ENCODE measurements around the gene STK17B. TPM values are rescaled to one million over a fixed set of nuclear protein-coding genes. Genes with fewer than 3 reads are reported as not detected.

STK17B gene
- total RNA-seq, 1 donor: 139 TPM

DNA sequence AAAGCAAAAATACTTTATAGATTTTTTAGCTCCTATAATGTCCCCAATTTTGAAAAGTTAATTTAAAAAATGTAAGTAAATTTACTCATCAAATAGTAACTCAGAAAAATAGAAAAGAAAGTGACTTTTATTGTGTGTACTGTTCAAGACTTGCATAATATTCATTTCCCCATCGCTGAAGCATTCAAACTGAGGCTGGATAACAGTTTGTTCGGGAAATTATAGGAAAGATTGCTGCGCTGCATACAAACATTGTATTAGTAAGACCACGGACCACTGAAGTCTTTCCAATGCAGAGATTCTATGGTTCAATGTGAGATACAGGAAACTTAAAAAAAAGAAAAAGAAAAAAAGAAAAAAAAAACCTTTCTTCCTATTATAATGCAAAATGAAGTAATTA, 10.4 kb downstream of the STK17B start:
- no peaks in the 10 kb centered on the region for H3K9me3 ChIP-seq (ENCODE audit: low read depth, low read length)
- no peaks in the 10 kb centered on the region for H4K20me1 ChIP-seq (ENCODE audit: insufficient read depth, low read length)
- peaks cover 97% of the 10 kb centered on the region for H3K79me2 ChIP-seq (ENCODE audit: insufficient read depth, low read length)
- no peak overlapping the region for H2AFZ ChIP-seq (ENCODE audit: low read length)
- peaks cover 51% of the 10 kb centered on the region for H3K4me1 ChIP-seq (ENCODE audit: insufficient read depth, low read length)
- no peaks in the 10 kb centered on the region for H3K27me3 ChIP-seq (ENCODE audit: insufficient read depth, low read length)
- peak overlapping the region; percentile 75 for H3K27ac ChIP-seq (ENCODE audit: low read depth, low read length)
- peaks cover 56% of the 10 kb centered on the region for H3K36me3 ChIP-seq (ENCODE audit: insufficient read depth, low read length)
- DNase-seq (ENCODE audit: insufficient read length, low spot score, missing footprints): no peak
- no peak overlapping the region for H3K4me3 ChIP-seq (ENCODE audit: insufficient read depth, low read length)
- no peak for TF ChIP-seq CTCF (IDR thresholded peaks at IDR 0.05; ENCODE audit: extremely low read depth, low read depth, low read length)
- peak overlapping the region; percentile 32 for H3K4me2 ChIP-seq (ENCODE audit: insufficient read depth, low read length)

- TF ChIP-seq CTCF (IDR thresholded peaks at IDR 0.05; ENCODE audit: extremely low read depth, low read depth, low read length): no peak
- Histone ChIP-seq H3K36me3 (ENCODE audit: insufficient read depth, low read length) (peaks cover 57% of the 10 kb centered on the region), H3K4me2 (ENCODE audit: insufficient read depth, low read length) (peak overlapping the region; percentile 32), H3K9me3 (ENCODE audit: low read depth, low read length) (no peaks in the 10 kb centered on the region), H3K4me1 (ENCODE audit: insufficient read depth, low read length) (peaks cover 43% of the 10 kb centered on the region), H3K27me3 (ENCODE audit: insufficient read depth, low read length) (no peaks in the 10 kb centered on the region), H3K27ac (ENCODE audit: low read depth, low read length) (peak overlapping the region; percentile 75), H3K79me2 (ENCODE audit: insufficient read depth, low read length) (peaks cover 95% of the 10 kb centered on the region), H2AFZ (ENCODE audit: low read length) (no peak overlapping the region), H3K4me3 (ENCODE audit: insufficient read depth, low read length) (no peak overlapping the region), H4K20me1 (ENCODE audit: insufficient read depth, low read length) (no peaks in the 10 kb centered on the region)
- peak; percentile 72 for DNase-seq (ENCODE audit: insufficient read length, low spot score, missing footprints)
Observed at GRCh38 chr2:196160101-196160500, 11.3 kb downstream of the STK17B start.

DNA sequence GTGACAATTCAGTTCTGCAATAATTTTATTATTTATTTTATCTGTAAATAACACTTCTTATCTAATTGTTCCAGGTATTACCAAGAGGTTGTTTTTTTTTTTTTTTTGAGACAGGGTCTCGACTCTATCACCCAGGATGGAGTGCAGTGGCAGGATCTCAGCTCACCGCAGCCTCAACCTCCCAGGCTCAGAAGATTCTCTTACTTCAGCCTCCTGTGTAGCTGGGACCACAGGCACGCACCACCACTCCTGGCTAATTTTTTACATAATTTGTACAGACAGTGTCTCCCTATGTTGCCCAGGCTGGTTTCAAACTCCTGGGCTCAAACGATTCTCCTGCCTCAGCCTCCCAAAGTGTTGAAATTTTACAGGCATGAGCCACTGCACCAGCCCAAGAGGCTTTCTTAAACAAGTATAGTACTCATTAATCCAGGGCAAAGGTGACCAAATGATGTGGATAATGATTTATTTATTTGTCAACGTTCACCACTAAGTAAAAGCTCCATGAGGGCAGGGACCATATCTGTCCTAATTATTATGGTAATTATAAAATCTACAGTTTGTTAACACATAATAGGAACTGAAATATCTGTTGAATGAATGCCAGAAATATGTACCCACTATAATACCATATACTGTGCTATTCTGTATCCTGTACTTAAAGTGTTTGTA, 12.0 kb downstream of the STK17B start:
- no peaks in the 10 kb centered on the region for H3K9me3 ChIP-seq (ENCODE audit: low read depth, low read length)
- no peak for TF ChIP-seq CTCF (IDR thresholded peaks at IDR 0.05; ENCODE audit: extremely low read depth, low read depth, low read length)
- H2AFZ ChIP-seq (ENCODE audit: low read length): no peak overlapping the region
- H3K79me2 ChIP-seq (ENCODE audit: insufficient read depth, low read length): peaks cover 95% of the 10 kb centered on the region
- H3K4me1 ChIP-seq (ENCODE audit: insufficient read depth, low read length): peaks cover 36% of the 10 kb centered on the region
- peak overlapping the region; percentile 32 for H3K4me2 ChIP-seq (ENCODE audit: insufficient read depth, low read length)
- no peaks in the 10 kb centered on the region for H3K27me3 ChIP-seq (ENCODE audit: insufficient read depth, low read length)
- peak overlapping the region; percentile 75 for H3K27ac ChIP-seq (ENCODE audit: low read depth, low read length)
- peaks cover 59% of the 10 kb centered on the region for H3K36me3 ChIP-seq (ENCODE audit: insufficient read depth, low read length)
- H3K4me3 ChIP-seq (ENCODE audit: insufficient read depth, low read length): no peak overlapping the region
- no peak for DNase-seq (ENCODE audit: insufficient read length, low spot score, missing footprints)
- no peaks in the 10 kb centered on the region for H4K20me1 ChIP-seq (ENCODE audit: insufficient read depth, low read length)

GRCh38 chr2:196155575-196155974, 15.8 kb downstream of the STK17B start:
- Histone ChIP-seq H3K9me3 (ENCODE audit: low read depth, low read length) (no peaks in the 10 kb centered on the region), H3K27ac (ENCODE audit: low read depth, low read length) (no peak overlapping the region), H3K79me2 (ENCODE audit: insufficient read depth, low read length) (peaks cover 85% of the 10 kb centered on the region), H2AFZ (ENCODE audit: low read length) (no peak overlapping the region), H3K4me2 (ENCODE audit: insufficient read depth, low read length) (no peak overlapping the region), H3K36me3 (ENCODE audit: insufficient read depth, low read length) (peaks cover 69% of the 10 kb centered on the region), H3K4me1 (ENCODE audit: insufficient read depth, low read length) (peaks cover 20% of the 10 kb centered on the region), H3K27me3 (ENCODE audit: insufficient read depth, low read length) (no peaks in the 10 kb centered on the region), H4K20me1 (ENCODE audit: insufficient read depth, low read length) (no peaks in the 10 kb centered on the region), H3K4me3 (ENCODE audit: insufficient read depth, low read length) (no peak overlapping the region)
- no peak for TF ChIP-seq CTCF (IDR thresholded peaks at IDR 0.05; ENCODE audit: extremely low read depth, low read depth, low read length)
- DNase-seq (ENCODE audit: insufficient read length, low spot score, missing footprints): no peak

Measured in osteoblast (primary cell).